Measurements from ENCODE around the gene SCT.
"Not testable (repeated sequence)": the region's sequence is repeated elsewhere in the genome, so short reads cannot be mapped to it uniquely, and the experiment has no call there.

Gene SCT

DNA sequence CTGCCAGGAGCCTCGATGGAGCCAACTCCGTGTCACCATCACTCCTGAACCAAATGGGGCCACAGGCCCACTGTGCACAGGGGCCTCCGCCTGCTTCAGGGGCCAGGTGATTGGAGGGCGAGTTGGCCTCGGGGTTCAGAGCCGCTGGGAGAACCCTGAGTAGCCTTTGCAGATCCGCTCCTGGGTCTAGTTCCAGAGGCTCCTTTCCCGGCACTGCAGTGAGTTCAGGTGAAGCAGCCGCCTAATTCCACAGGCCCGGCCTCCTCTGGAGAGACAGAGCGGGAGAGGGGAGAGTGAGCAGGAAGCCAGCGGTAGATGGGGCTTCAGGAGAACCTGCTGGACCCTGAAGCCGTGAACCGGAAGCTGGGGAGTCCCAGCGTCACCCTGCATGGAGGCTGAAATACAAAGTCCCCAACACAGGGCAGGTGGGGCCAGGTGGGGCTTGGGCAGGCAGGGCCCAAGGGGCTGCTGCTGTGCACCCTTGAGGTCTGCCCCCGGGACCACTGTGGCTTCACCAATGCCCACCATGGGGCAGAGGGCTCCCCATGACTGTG is 32.6 kb upstream of the SCT start:
- H3K27ac ChIP-seq (ENCODE audit: poor library complexity, severe bottlenecking) = no peak overlapping the region
- peaks cover 50% of the 10 kb centered on the region for H3K36me3 ChIP-seq (ENCODE audit: low read depth)
- H3K4me3 ChIP-seq (ENCODE audit: severe bottlenecking) = no peak overlapping the region
- ATAC-seq (ENCODE audit: low read depth) (no peak), DNase-seq (ENCODE audit: low spot score) (no peak)
- H3K4me1 ChIP-seq (ENCODE audit: insufficient read depth, poor library complexity, severe bottlenecking) = no peaks in the 10 kb centered on the region
- H3K9me3 ChIP-seq (ENCODE audit: severe bottlenecking) = no peaks in the 10 kb centered on the region
- no peak for TF ChIP-seq CTCF (IDR thresholded peaks at IDR 0.05; ENCODE audit: poor library complexity, severe bottlenecking)
- H3K27me3 ChIP-seq (ENCODE audit: insufficient read depth, poor library complexity, severe bottlenecking) = no peaks in the 10 kb centered on the region

DNA sequence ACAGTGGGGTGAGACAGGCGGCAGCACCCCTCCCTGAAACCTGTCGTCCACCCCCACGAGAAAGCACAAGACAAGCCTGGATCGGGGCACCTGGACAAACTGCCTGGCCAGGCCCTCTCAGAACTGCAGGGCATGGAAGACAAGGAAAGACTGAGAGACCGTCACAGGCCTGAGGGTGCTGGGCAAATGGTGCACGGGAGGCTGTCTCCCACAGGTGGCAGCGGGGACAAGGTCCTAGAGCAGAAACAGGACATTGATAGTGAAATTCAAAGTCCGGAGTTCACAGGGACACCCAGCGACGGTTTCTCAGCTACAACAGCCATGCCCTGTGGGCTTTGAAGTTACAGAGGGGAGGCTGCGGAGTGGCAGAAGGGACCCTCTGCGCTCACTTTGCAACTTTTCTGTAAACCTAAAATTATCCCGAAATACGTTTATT is 30.7 kb upstream of the SCT start:
- H3K27me3 ChIP-seq (ENCODE audit: insufficient read depth, poor library complexity, severe bottlenecking) = no peaks in the 10 kb centered on the region
- H3K4me1 ChIP-seq (ENCODE audit: insufficient read depth, poor library complexity, severe bottlenecking) = no peaks in the 10 kb centered on the region
- peaks cover 39% of the 10 kb centered on the region for H3K36me3 ChIP-seq (ENCODE audit: low read depth)
- no peak overlapping the region for H3K27ac ChIP-seq (ENCODE audit: poor library complexity, severe bottlenecking)
- ATAC-seq (ENCODE audit: low read depth) (no peak), DNase-seq (ENCODE audit: low spot score) (no peak)
- no peaks in the 10 kb centered on the region for H3K9me3 ChIP-seq (ENCODE audit: severe bottlenecking)
- TF ChIP-seq CTCF (IDR thresholded peaks at IDR 0.05; ENCODE audit: poor library complexity, severe bottlenecking) = no peak
- H3K4me3 ChIP-seq (ENCODE audit: severe bottlenecking) = no peak overlapping the region

DNA sequence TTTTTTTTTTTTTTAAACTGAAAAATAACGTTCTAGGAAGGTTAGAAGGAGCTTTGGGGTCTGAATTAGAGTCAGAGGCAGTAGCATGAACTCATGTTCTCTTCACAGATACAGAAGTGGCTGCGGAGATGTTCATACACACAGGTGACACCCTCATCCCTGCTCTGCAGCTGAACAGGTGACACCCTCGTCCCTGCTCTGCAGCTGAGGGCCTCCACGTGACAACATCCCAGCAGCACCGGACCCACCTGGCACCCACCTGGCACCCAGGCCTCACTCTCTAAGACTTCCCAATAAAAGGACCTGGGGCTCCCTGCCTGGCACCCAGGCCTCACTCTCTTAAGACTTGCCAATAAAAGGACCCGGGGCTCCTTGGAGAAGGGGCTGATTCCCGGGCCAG is 29.9 kb upstream of the SCT start:
- H3K27me3 ChIP-seq (ENCODE audit: insufficient read depth, poor library complexity, severe bottlenecking) = no peaks in the 10 kb centered on the region
- H3K27ac ChIP-seq (ENCODE audit: poor library complexity, severe bottlenecking) = no peak overlapping the region
- no peak overlapping the region for H3K4me3 ChIP-seq (ENCODE audit: severe bottlenecking)
- DNase-seq (ENCODE audit: low spot score) (no peak), ATAC-seq (ENCODE audit: low read depth) (no peak)
- H3K36me3 ChIP-seq (ENCODE audit: low read depth) = peaks cover 40% of the 10 kb centered on the region
- H3K9me3 ChIP-seq (ENCODE audit: severe bottlenecking) = no peaks in the 10 kb centered on the region
- H3K4me1 ChIP-seq (ENCODE audit: insufficient read depth, poor library complexity, severe bottlenecking) = no peaks in the 10 kb centered on the region
- TF ChIP-seq CTCF (IDR thresholded peaks at IDR 0.05; ENCODE audit: poor library complexity, severe bottlenecking) = no peak

DNA sequence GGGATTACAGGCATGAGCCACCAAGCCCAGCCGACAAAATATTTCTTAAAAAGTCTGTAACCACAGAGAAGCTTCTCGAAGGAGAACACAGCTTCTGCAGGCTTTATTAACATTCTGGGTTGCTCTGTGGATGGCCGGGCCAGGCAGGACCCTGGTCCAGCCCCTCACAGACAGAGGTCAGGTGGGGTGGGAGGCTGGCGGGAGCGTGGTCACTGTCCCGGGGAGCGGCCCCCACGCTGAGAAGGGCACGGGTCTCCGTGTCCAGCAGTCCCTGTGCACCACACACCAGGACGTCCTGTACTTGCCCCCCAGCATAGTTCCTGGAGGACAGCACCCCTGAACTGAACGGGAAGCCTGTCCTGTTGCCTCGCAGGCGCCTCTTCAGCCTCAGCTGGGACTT is 29.4 kb upstream of the SCT start:
- no peaks in the 10 kb centered on the region for H3K4me1 ChIP-seq (ENCODE audit: insufficient read depth, poor library complexity, severe bottlenecking)
- DNase-seq (ENCODE audit: low spot score) = no peak
- peaks cover 40% of the 10 kb centered on the region for H3K36me3 ChIP-seq (ENCODE audit: low read depth)
- TF ChIP-seq CTCF (IDR thresholded peaks at IDR 0.05; ENCODE audit: poor library complexity, severe bottlenecking) = no peak
- no peak overlapping the region for H3K4me3 ChIP-seq (ENCODE audit: severe bottlenecking)
- ATAC-seq (ENCODE audit: low read depth) = no peak
- no peak overlapping the region for H3K27ac ChIP-seq (ENCODE audit: poor library complexity, severe bottlenecking)
- H3K27me3 ChIP-seq (ENCODE audit: insufficient read depth, poor library complexity, severe bottlenecking) = no peaks in the 10 kb centered on the region
- no peaks in the 10 kb centered on the region for H3K9me3 ChIP-seq (ENCODE audit: severe bottlenecking)

DNA sequence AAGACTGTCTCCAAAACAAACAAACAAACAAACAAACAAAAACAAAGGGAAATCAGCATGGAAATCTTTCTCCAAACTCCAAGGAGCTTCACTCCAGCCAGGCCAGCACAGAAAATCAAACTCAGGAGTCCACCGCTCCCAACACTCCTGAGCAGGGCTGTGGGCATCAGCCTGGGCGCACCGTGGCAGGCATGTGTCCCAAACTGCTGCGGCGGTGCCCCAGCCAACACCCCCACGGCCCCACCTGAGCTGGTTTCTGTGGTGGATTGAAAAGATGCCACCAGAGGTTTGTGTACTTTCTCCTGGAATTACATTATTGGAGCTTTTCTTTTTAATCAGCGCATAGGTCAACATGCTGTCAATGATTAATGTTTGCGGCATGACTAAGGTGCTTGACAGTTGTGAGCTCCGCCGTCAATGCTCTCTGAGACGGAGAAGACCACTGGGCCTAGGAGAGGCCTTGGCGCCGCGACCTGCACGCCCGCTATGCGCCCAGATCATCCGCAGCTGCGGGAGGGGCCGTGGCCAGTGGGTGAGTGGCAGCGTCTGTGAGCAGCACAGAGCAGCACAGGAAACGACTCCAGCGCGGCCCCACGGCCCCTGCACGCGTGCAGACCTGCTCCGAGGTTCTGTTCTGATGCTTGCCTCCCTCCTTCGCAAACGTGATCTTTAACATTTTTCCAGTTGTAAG is 28.2 kb upstream of the SCT start:
- Histone ChIP-seq H3K9me3 (ENCODE audit: severe bottlenecking) (no peaks in the 10 kb centered on the region), H3K27me3 (ENCODE audit: insufficient read depth, poor library complexity, severe bottlenecking) (no peaks in the 10 kb centered on the region), H3K4me1 (ENCODE audit: insufficient read depth, poor library complexity, severe bottlenecking) (no peaks in the 10 kb centered on the region), H3K27ac (ENCODE audit: poor library complexity, severe bottlenecking) (no peak overlapping the region), H3K4me3 (ENCODE audit: severe bottlenecking) (no peak overlapping the region), H3K36me3 (ENCODE audit: low read depth) (peaks cover 50% of the 10 kb centered on the region)
- DNase-seq (ENCODE audit: low spot score) (no peak), ATAC-seq (ENCODE audit: low read depth) (no peak)
- no peak for TF ChIP-seq CTCF (IDR thresholded peaks at IDR 0.05; ENCODE audit: poor library complexity, severe bottlenecking)

- not testable (repeated sequence) for ATAC-seq (ENCODE audit: low read depth); H3K4me1 ChIP-seq (ENCODE audit: insufficient read depth, poor library complexity, severe bottlenecking); H3K9me3 ChIP-seq (ENCODE audit: severe bottlenecking); H3K27me3 ChIP-seq (ENCODE audit: insufficient read depth, poor library complexity, severe bottlenecking); DNase-seq (ENCODE audit: low spot score); H3K27ac ChIP-seq (ENCODE audit: poor library complexity, severe bottlenecking); H3K4me3 ChIP-seq (ENCODE audit: severe bottlenecking)
- peaks cover 56% of the 10 kb centered on the region for H3K36me3 ChIP-seq (ENCODE audit: low read depth)
Measured at GRCh38 chr11:654444-654843, 27.5 kb upstream of the SCT start.

Measured in RWPE2 (cell line).